Neuronal stem cell (in vitro differentiated cells): ENCODE measurements around the gene CLPSL2.

Experiments
- DNase-seq: peaks from one replicate; pipeline ENCODE4 v3.0.0-alpha.2; 2013; ENCODE audit warnings: low spot score
- H2AFZ ChIP-seq: one replicate; pipeline ENCODE4 v1.6.1; 2013; ENCODE audit warnings: mild to moderate bottlenecking, low read length, inconsistent platforms
- H2AK5ac ChIP-seq: 2 replicates; pipeline ENCODE4 v1.6.1; 2013; ENCODE audit warnings: low read depth, mild to moderate bottlenecking, inconsistent platforms, low read length, moderate library complexity, mixed read lengths
- H2BK120ac ChIP-seq: 2 replicates; pipeline ENCODE4 v1.6.1; 2013; ENCODE audit warnings: low read depth, mild to moderate bottlenecking, inconsistent platforms, low read length, moderate library complexity, mixed read lengths
- H2BK12ac ChIP-seq: one replicate; pipeline ENCODE4 v1.6.1; 2013; ENCODE audit warnings: low read length, inconsistent platforms
- H2BK15ac ChIP-seq: 2 replicates; pipeline ENCODE4 v1.6.1; 2013; ENCODE audit warnings: mild to moderate bottlenecking, low read length, inconsistent platforms, mixed read lengths
- H2BK5ac ChIP-seq: one replicate; pipeline ENCODE4 v1.6.1; 2013; ENCODE audit warnings: inconsistent platforms, mild to moderate bottlenecking, low read length, moderate library complexity
- H3K14ac ChIP-seq: one replicate; pipeline ENCODE4 v1.6.1; 2013; ENCODE audit warnings: low read length, inconsistent platforms
- H3K18ac ChIP-seq: 2 replicates; pipeline ENCODE4 v1.6.1; 2013; ENCODE audit warnings: low read length, inconsistent platforms
- H3K23ac ChIP-seq: 2 replicates; pipeline ENCODE4 v1.6.1; 2013; ENCODE audit warnings: low read depth, mild to moderate bottlenecking, mixed read lengths, low read length, inconsistent platforms; ENCODE audit not compliant: poor library complexity
- H3K27ac ChIP-seq: replicated peaks from 3 replicates; pipeline ENCODE4 v1.5.1; 2013; ENCODE audit warnings: low read length, inconsistent platforms
- H3K27me3 ChIP-seq, 3 experiments: 2 replicates each; pipeline ENCODE4 v1.6.1; 2013; ENCODE audit warnings: low read length in 3 of 3, mild to moderate bottlenecking in 2 of 3, inconsistent platforms in 1 of 3, low read depth in 1 of 3, mixed read lengths in 1 of 3, moderate library complexity in 1 of 3; ENCODE audit not compliant: control insufficient read depth in 3 of 3, insufficient read depth in 3 of 3
- H3K36me3 ChIP-seq, 2 donors: replicated peaks in 1 of 2; 2 replicates each; pipeline ENCODE4 v1.6.1; 2013; ENCODE audit warnings: low read length in 2 of 2; ENCODE audit not compliant: control insufficient read depth in 2 of 2, insufficient read depth in 2 of 2
- H3K4ac ChIP-seq: 2 replicates; pipeline ENCODE4 v1.6.1; 2013; ENCODE audit warnings: inconsistent platforms, mild to moderate bottlenecking, low read length, moderate library complexity
- H3K4me1 ChIP-seq, 2 donors: 1 replicate in 1 of 2; 2 replicates in 1 of 2; pipeline ENCODE4 v1.6.1; 2013; ENCODE audit warnings: low read length in 2 of 2, low read depth in 1 of 2; ENCODE audit not compliant: control insufficient read depth in 2 of 2, insufficient read depth in 1 of 2
- H3K4me2 ChIP-seq: one replicate; pipeline ENCODE4 v1.6.1; 2013; ENCODE audit warnings: mild to moderate bottlenecking, low read length, inconsistent platforms; ENCODE audit not compliant: insufficient read depth, poor library complexity, severe bottlenecking
- H3K4me3 ChIP-seq, 2 donors: 2 replicates each; pipeline ENCODE4 v1.5.1; 2013; ENCODE audit warnings: low read length in 2 of 2, mild to moderate bottlenecking in 2 of 2, inconsistent platforms in 1 of 2, moderate library complexity in 1 of 2
- H3K79me1 ChIP-seq: one replicate; pipeline ENCODE4 v1.6.1; 2013; ENCODE audit warnings: low read depth, mild to moderate bottlenecking, inconsistent platforms, low read length, moderate library complexity
- H3K9ac ChIP-seq: one replicate; pipeline ENCODE4 v1.6.1; 2013; ENCODE audit warnings: mild to moderate bottlenecking, low read depth, low read length, inconsistent platforms; ENCODE audit not compliant: poor library complexity
- H3K9me3 ChIP-seq, 2 donors: replicated peaks in 1 of 2; 2 replicates each; pipeline versions ENCODE3 to v1.6.1; 2013; ENCODE audit warnings: low read length in 2 of 2, mild to moderate bottlenecking in 2 of 2, inconsistent platforms in 1 of 2, low read depth in 1 of 2, mixed read lengths in 1 of 2, moderate library complexity in 1 of 2; ENCODE audit not compliant: control insufficient read depth in 2 of 2, insufficient read depth in 1 of 2
- H4K8ac ChIP-seq: one replicate; pipeline ENCODE4 v1.6.1; 2013; ENCODE audit warnings: low read depth, mild to moderate bottlenecking, inconsistent platforms, low read length, moderate library complexity
- H4K91ac ChIP-seq: one replicate; pipeline ENCODE4 v1.6.1; 2013; ENCODE audit warnings: low read length, low read depth, mild to moderate bottlenecking, inconsistent platforms; ENCODE audit not compliant: poor library complexity
- WGBS, 2 donors: extraction: QIAGEN DNeasy Blood & Tissue Kit; methylation state at CpG; one replicate each; pipeline ENCODE4 v1.1.7; 2013; ENCODE audit warnings: missing lambda C conversion rate in 2 of 2, mixed read lengths in 1 of 2; ENCODE audit not compliant: insufficient read length in 2 of 2, insufficient replicate concordance in 1 of 2; ENCODE audit errors: extremely low coverage in 2 of 2; 5-methylcytosine and 5-hydroxymethylcytosine counted together

Gene CLPSL2

DNA sequence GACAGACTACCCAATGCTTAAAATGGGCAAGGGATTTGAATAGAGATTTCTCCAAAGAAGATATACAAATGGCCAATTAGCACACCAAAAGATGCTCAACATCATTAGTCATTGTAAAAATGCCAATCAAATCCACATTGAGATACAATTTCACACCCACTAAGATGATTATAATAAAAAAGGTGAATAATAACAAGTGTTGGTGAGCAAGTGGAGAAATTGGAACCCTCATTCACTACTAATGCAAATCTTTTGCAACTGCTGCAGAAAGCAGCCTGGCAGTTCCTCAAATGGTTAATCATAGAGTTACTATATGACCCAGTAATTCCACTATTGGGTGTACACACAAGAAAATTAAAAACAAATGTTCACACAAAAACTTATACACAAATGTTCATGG lies 41.1 kb downstream of the CLPSL2 start:
- H3K18ac ChIP-seq: no peak overlapping the region
- no peak overlapping the region for H2AK5ac ChIP-seq
- no peak overlapping the region for H4K8ac ChIP-seq
- peaks cover 2% of the 10 kb centered on the region for H3K79me1 ChIP-seq
- no peak overlapping the region for H2BK5ac ChIP-seq
- no peak overlapping the region for H3K14ac ChIP-seq
- H3K36me3 ChIP-seq: no peaks in the 10 kb centered on the region
- no peak overlapping the region for H2BK12ac ChIP-seq
- H4K91ac ChIP-seq: no peak overlapping the region
- H3K9me3 ChIP-seq: no peaks in the 10 kb centered on the region
- no peak overlapping the region for H3K4me3 ChIP-seq
- H3K4me2 ChIP-seq: no peak overlapping the region
- no peak overlapping the region for H3K23ac ChIP-seq
- no peak overlapping the region for H2BK15ac ChIP-seq
- H3K27me3 ChIP-seq: no peaks in the 10 kb centered on the region
- no peak overlapping the region for H3K9ac ChIP-seq
- no peak overlapping the region for H2AFZ ChIP-seq
- no peaks in the 10 kb centered on the region for H3K4me1 ChIP-seq
- no peak overlapping the region for H3K4ac ChIP-seq
- no peak for DNase-seq
- H2BK120ac ChIP-seq: no peak overlapping the region
- H3K27ac ChIP-seq: no peak overlapping the region

DNA sequence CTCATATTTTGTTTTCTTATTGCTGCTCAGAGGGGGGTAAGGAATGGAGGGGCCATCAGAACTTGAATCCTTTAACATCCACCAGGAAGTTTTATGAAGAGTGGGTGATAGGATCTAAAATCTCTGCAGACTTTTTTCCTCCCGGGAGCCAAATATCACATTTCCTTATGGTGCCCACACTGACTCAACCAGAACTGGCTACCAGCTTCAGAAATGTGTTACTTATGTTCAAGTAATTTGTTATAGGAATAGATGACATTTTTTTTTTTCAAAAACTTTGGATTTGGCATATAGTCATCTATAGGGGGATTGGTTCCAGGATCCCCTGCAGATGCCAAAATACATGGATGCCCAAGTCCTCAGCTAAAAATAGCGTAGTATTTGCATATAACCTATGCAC lies 47.2 kb downstream of the CLPSL2 start:
- Histone ChIP-seq H3K79me1 (no peaks in the 10 kb centered on the region), H3K27ac (no peak overlapping the region), H2AFZ (no peak overlapping the region), H3K4me1 (no peaks in the 10 kb centered on the region), H3K9ac (no peak overlapping the region), H3K4me2 (no peak overlapping the region), H4K91ac (no peak overlapping the region), H2AK5ac (no peak overlapping the region), H3K23ac (no peak overlapping the region), H2BK12ac (no peak overlapping the region), H3K27me3 (no peaks in the 10 kb centered on the region), H3K9me3 (no peaks in the 10 kb centered on the region), H3K18ac (no peak overlapping the region), H3K4ac (no peak overlapping the region), H3K36me3 (no peaks in the 10 kb centered on the region), H3K14ac (no peak overlapping the region), H2BK15ac (no peak overlapping the region), H4K8ac (no peak overlapping the region), H2BK120ac (no peak overlapping the region), H2BK5ac (no peak overlapping the region), H3K4me3 (no peak overlapping the region)
- no peak for DNase-seq
- WGBS, 2 donors: no CpG with 5 or more reads among the region's 2 CpGs

DNA sequence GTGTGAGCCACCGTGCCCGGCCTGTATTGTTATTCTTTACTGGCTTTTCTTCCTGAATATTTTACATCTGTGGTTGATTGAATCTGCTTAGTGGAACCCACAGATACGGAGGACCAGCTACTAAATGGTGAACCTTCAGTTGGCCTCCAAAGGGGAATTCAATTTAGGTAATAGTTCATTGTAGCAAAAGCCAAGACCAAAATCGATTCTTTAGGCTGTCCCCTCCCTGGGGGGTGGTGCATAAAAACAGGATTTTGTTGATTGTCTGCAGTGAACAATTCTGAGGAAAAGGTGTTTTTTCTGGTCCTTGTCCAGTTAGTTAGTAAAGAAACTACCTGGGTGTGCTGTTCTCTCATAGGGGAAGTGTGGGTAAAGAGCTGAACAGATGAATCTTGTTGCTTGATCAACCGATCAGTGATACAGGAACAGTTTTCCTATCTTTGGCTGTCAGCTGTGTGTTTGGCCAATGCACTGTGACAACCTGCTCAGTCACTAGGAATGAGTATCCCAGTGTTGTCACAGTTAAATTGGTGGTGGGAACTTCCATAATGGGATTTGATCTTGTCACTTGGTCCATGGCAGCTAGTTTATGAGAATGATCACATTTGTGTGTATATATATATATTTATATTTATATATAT lies 48.3 kb downstream of the CLPSL2 start:
- H3K23ac ChIP-seq: no peak overlapping the region
- no peaks in the 10 kb centered on the region for H3K36me3 ChIP-seq
- H3K27me3 ChIP-seq: no peaks in the 10 kb centered on the region
- no peak overlapping the region for H2BK5ac ChIP-seq
- H3K4me3 ChIP-seq: no peak overlapping the region
- H2BK12ac ChIP-seq: no peak overlapping the region
- no peak overlapping the region for H2AFZ ChIP-seq
- no peak overlapping the region for H4K8ac ChIP-seq
- WGBS, 2 donors: no CpG with 5 or more reads among the region's 5 CpGs
- no peaks in the 10 kb centered on the region for H3K4me1 ChIP-seq
- H4K91ac ChIP-seq: no peak overlapping the region
- no peak overlapping the region for H2BK120ac ChIP-seq
- no peak overlapping the region for H3K4me2 ChIP-seq
- H2AK5ac ChIP-seq: no peak overlapping the region
- H3K79me1 ChIP-seq: no peaks in the 10 kb centered on the region
- no peak overlapping the region for H3K9ac ChIP-seq
- no peak overlapping the region for H3K4ac ChIP-seq
- no peaks in the 10 kb centered on the region for H3K9me3 ChIP-seq
- no peak overlapping the region for H3K18ac ChIP-seq
- no peak overlapping the region for H3K27ac ChIP-seq
- no peak for DNase-seq
- H2BK15ac ChIP-seq: no peak overlapping the region
- H3K14ac ChIP-seq: no peak overlapping the region
